Loucy (cell line): Measurements from ENCODE around the gene RNF17.

ENCODE experiments used
- H2AFZ ChIP-seq: fragments of 200-600 bp; sonication (generic); 2 replicates; pipeline ENCODE4 v1.6.0; 2016; ENCODE audit warnings: antibody characterized with exemption, mild to moderate bottlenecking, low read length, moderate library complexity
- H3F3A ChIP-seq: fragments of 200-600 bp; 2 replicates; pipeline ENCODE4 v1.6.0; 2016; ENCODE audit warnings: antibody characterized with exemption, low read depth, mild to moderate bottlenecking
- H3K27me3 ChIP-seq: fragments of 200-600 bp; sonication (generic); 2 replicates; pipeline ENCODE4 v1.6.1; 2014; ENCODE audit warnings: low read length, mild to moderate bottlenecking; ENCODE audit not compliant: insufficient read depth, poor library complexity, severe bottlenecking
- H3K36me3 ChIP-seq: fragments of 200-600 bp; sonication (generic); 2 replicates; pipeline ENCODE4 v1.6.1; 2016; ENCODE audit warnings: low read length; ENCODE audit not compliant: insufficient read depth
- H3K4me1 ChIP-seq: fragments of 200-600 bp; sonication (generic); 2 replicates; pipeline ENCODE4 v1.5.1; 2014; ENCODE audit warnings: low read length, mild to moderate bottlenecking; ENCODE audit not compliant: insufficient read depth, poor library complexity, severe bottlenecking
- H3K4me2 ChIP-seq: fragments of 200-600 bp; sonication (generic); 2 replicates; pipeline ENCODE4 v1.6.0; 2014; ENCODE audit warnings: antibody characterized with exemption, low read length, low read depth, mild to moderate bottlenecking; ENCODE audit not compliant: poor library complexity, severe bottlenecking
- H3K4me3 ChIP-seq: fragments of 200-600 bp; sonication (generic); 2 replicates; pipeline ENCODE4 v1.5.1; 2014; ENCODE audit warnings: low read length, mild to moderate bottlenecking, mixed read lengths; ENCODE audit not compliant: poor library complexity, severe bottlenecking
- H3K79me2 ChIP-seq: fragments of 200-600 bp; sonication (generic); 2 replicates; pipeline ENCODE4 v1.6.1; 2014; ENCODE audit warnings: low read length; ENCODE audit not compliant: insufficient read depth
- H3K9ac ChIP-seq: fragments of 200-600 bp; sonication (generic); 2 replicates; pipeline ENCODE4 v1.6.0; 2014; ENCODE audit warnings: mild to moderate bottlenecking, low read depth, low read length, moderate library complexity; ENCODE audit not compliant: poor library complexity, severe bottlenecking
- H3K9me2 ChIP-seq: fragments of 200-600 bp; sonication (generic); replicated peaks from 2 replicates; pipeline ENCODE4 v1.6.1; 2016; ENCODE audit warnings: low read depth, low read length, mixed read lengths
- H3K9me3 ChIP-seq: fragments of 200-600 bp; sonication (generic); 2 replicates; pipeline ENCODE4 v1.6.1; 2014; ENCODE audit warnings: mild to moderate bottlenecking, antibody characterized with exemption, low read length, low read depth; ENCODE audit not compliant: insufficient read depth
- H4K20me1 ChIP-seq: fragments of 200-600 bp; sonication (generic); 2 replicates; pipeline ENCODE4 v1.6.0; 2014; ENCODE audit warnings: antibody characterized with exemption, low read length, mild to moderate bottlenecking; ENCODE audit not compliant: insufficient read depth, poor library complexity, severe bottlenecking
- CTCF ChIP-seq: fragments of 200-600 bp; sonication (generic); conservative IDR thresholded peaks from 2 replicates; pipeline ENCODE4 v1.5.1; 2014; ENCODE audit warnings: mild to moderate bottlenecking, antibody characterized with exemption, low read length
- EZH2phosphoT487 ChIP-seq: fragments of 200-600 bp; IDR thresholded peaks from 2 replicates; pipeline ENCODE4 v1.6.1; 2018; ENCODE audit warnings: antibody characterized with exemption, mild to moderate bottlenecking, moderate library complexity, borderline replicate concordance

RNF17 gene

GRCh38 chr13:24916464-24916863, 152.5 kb downstream of the RNF17 start:
- H3K4me3 ChIP-seq: no peak overlapping the region
- peaks cover 42% of the 10 kb centered on the region for H3K4me1 ChIP-seq
- no peaks in the 10 kb centered on the region for H3K27me3 ChIP-seq
- TF ChIP-seq CTCF (no peak), EZH2phosphoT487 (no peak)
- H3K9ac ChIP-seq: no peak overlapping the region
- no peaks in the 10 kb centered on the region for H3F3A ChIP-seq
- peaks cover 13% of the 10 kb centered on the region for H4K20me1 ChIP-seq
- peaks cover 8% of the 10 kb centered on the region; the same call in 1 of the 2 replicates for H3K36me3 ChIP-seq
- H2AFZ ChIP-seq: no peak overlapping the region
- no peaks in the 10 kb centered on the region for H3K9me2 ChIP-seq
- peaks cover 89% of the 10 kb centered on the region for H3K79me2 ChIP-seq
- H3K4me2 ChIP-seq: peak overlapping the region; percentile 40
- H3K9me3 ChIP-seq: no peaks in the 10 kb centered on the region

GRCh38 chr13:24921003-24921402, 157.0 kb downstream of the RNF17 start:
- peak overlapping the region; percentile 90 for H3K9ac ChIP-seq
- no peaks in the 10 kb centered on the region for H3K9me2 ChIP-seq
- peak overlapping the region; percentile 82 for H3K4me2 ChIP-seq
- H3K4me1 ChIP-seq: peaks cover 49% of the 10 kb centered on the region
- H2AFZ ChIP-seq: no peak overlapping the region
- H4K20me1 ChIP-seq: peaks cover 19% of the 10 kb centered on the region
- no peaks in the 10 kb centered on the region for H3K9me3 ChIP-seq
- no peak for TF ChIP-seq EZH2phosphoT487
- TF ChIP-seq CTCF: no peak
- no peaks in the 10 kb centered on the region for H3F3A ChIP-seq
- peak overlapping the region; percentile 82 for H3K4me3 ChIP-seq
- no peaks in the 10 kb centered on the region for H3K36me3 ChIP-seq
- peaks cover 66% of the 10 kb centered on the region for H3K79me2 ChIP-seq
- H3K27me3 ChIP-seq: no peaks in the 10 kb centered on the region

GRCh38 chr13:24921881-24922280, 157.9 kb downstream of the RNF17 start:
- Histone ChIP-seq H2AFZ (no peak overlapping the region), H3K36me3 (no peaks in the 10 kb centered on the region), H3F3A (no peaks in the 10 kb centered on the region), H4K20me1 (peaks cover 19% of the 10 kb centered on the region), H3K4me3 (peak overlapping the region; percentile 82), H3K9me2 (no peaks in the 10 kb centered on the region), H3K4me1 (peaks cover 44% of the 10 kb centered on the region), H3K79me2 (peaks cover 57% of the 10 kb centered on the region), H3K9ac (peak overlapping the region; percentile 90), H3K27me3 (no peaks in the 10 kb centered on the region), H3K4me2 (peak overlapping the region; percentile 82), H3K9me3 (no peaks in the 10 kb centered on the region)
- no peak for TF ChIP-seq EZH2phosphoT487
- no peak for TF ChIP-seq CTCF
